GM19351 (cell line): Measurements from ENCODE around the gene DGKB.

Source experiments
- ATAC-seq: cut with Tn5 transposase; IDR thresholded peaks from one replicate; pipeline ENCODE4 v1.9.1; 2021; ENCODE audit warnings: mild to moderate bottlenecking, moderate library complexity; ENCODE audit not compliant: unreplicated experiment

DGKB gene

GRCh38 chr7:14761510-14762296 lies 140.8 kb downstream of the DGKB start:
- ATAC-seq, result no peak

- ATAC-seq, result no peak
These were observed 141.6 kb downstream of the DGKB start for GRCh38 chr7:14760730-14761478.

GRCh38 chr7:14759785-14760184 lies 142.8 kb downstream of the DGKB start:
- ATAC-seq, result no peak

- ATAC-seq, result no peak
These were observed 147.9 kb downstream of the DGKB start for GRCh38 chr7:14754631-14755030.

- no peak for ATAC-seq
These were observed 150.2 kb downstream of the DGKB start for GRCh38 chr7:14752301-14752700.

GRCh38 chr7:14751461-14751860 lies 151.1 kb downstream of the DGKB start:
- no peak for ATAC-seq

- no peak for ATAC-seq
These were observed 154.1 kb downstream of the DGKB start for GRCh38 chr7:14748461-14748860.

- ATAC-seq, result no peak
These were observed 154.8 kb downstream of the DGKB start for GRCh38 chr7:14747701-14748100.

GRCh38 chr7:14745076-14745475 lies 157.5 kb downstream of the DGKB start:
- no peak for ATAC-seq

GRCh38 chr7:14740606-14741005 lies 161.9 kb downstream of the DGKB start:
- ATAC-seq, result no peak

GRCh38 chr7:14739841-14740185 lies 162.7 kb downstream of the DGKB start:
- ATAC-seq, result no peak

- no peak for ATAC-seq
These were observed 163.2 kb downstream of the DGKB start for GRCh38 chr7:14739168-14739840.

- no peak for ATAC-seq
These were observed 164.5 kb downstream of the DGKB start for GRCh38 chr7:14738086-14738485.

- ATAC-seq, result no peak
These were observed 167.7 kb downstream of the DGKB start for GRCh38 chr7:14734839-14735321.

GRCh38 chr7:14720785-14721184 lies 181.8 kb downstream of the DGKB start:
- no peak for ATAC-seq

GRCh38 chr7:14717816-14718215 lies 184.7 kb downstream of the DGKB start:
- no peak for ATAC-seq

GRCh38 chr7:14717169-14717568 lies 185.4 kb downstream of the DGKB start:
- no peak for ATAC-seq

- peak; percentile 99 for ATAC-seq
These were observed 188.3 kb downstream of the DGKB start for GRCh38 chr7:14714161-14714728.

- no peak for ATAC-seq
These were observed 204.3 kb downstream of the DGKB start for GRCh38 chr7:14698239-14698638.

- ATAC-seq, result no peak
These were observed 204.9 kb downstream of the DGKB start for GRCh38 chr7:14697684-14698083.

- ATAC-seq, result peak; percentile 54
These were observed 210.9 kb downstream of the DGKB start for GRCh38 chr7:14691597-14692203.
